Esophagus (tissue), 2 donors: ENCODE data around the gene ITGA11. TPM values are rescaled to one million over a fixed set of nuclear protein-coding genes. Genes with fewer than 3 reads are reported as not detected.
"Not testable (repeated sequence)": the region's sequence is repeated elsewhere in the genome, so short reads cannot be mapped to it uniquely, and the experiment has no call there.

Source experiments
- H3K27ac ChIP-seq, 2 donors: one replicate each; pipeline ENCODE4 v1.5.1; 2013; ENCODE audit warnings: low read depth in 2 of 2, mild to moderate bottlenecking in 2 of 2, inconsistent platforms in 1 of 2, low read length in 1 of 2, moderate library complexity in 1 of 2
- H3K27me3 ChIP-seq, 2 donors: one replicate each; pipeline ENCODE4 v1.6.1; 2013; ENCODE audit warnings: low read length in 2 of 2, control low read depth in 1 of 2, mild to moderate bottlenecking in 1 of 2; ENCODE audit not compliant: insufficient read depth in 2 of 2, control insufficient read depth in 1 of 2
- H3K36me3 ChIP-seq, 2 donors: one replicate each; pipeline ENCODE4 v1.6.1; 2013; ENCODE audit warnings: low read length in 1 of 2; ENCODE audit not compliant: control insufficient read depth in 2 of 2, insufficient read depth in 2 of 2
- H3K4me1 ChIP-seq, 2 donors: one replicate each; pipeline ENCODE4 v1.6.1; 2013; ENCODE audit warnings: low read length in 1 of 2; ENCODE audit not compliant: control insufficient read depth in 2 of 2, insufficient read depth in 2 of 2
- H3K4me3 ChIP-seq, 2 donors: one replicate each; pipeline ENCODE4 v1.5.1; 2013; ENCODE audit warnings: low read length in 2 of 2, mild to moderate bottlenecking in 2 of 2, low read depth in 1 of 2, moderate library complexity in 1 of 2
- H3K9me3 ChIP-seq, 2 donors: one replicate each; pipeline ENCODE4 v1.6.1; 2013; ENCODE audit warnings: mild to moderate bottlenecking in 2 of 2, low read depth in 1 of 2, low read length in 1 of 2, moderate library complexity in 1 of 2; ENCODE audit not compliant: control insufficient read depth in 2 of 2, insufficient read depth in 1 of 2
- WGBS, 2 donors: extraction: QIAGEN DNeasy Blood & Tissue Kit; methylation state at CpG; one replicate each; pipeline ENCODE4 v1.1.7; 2013; 5-methylcytosine and 5-hydroxymethylcytosine counted together
- polyA plus RNA-seq, 2 donors: library from polyadenylated mRNA; stranded (reverse); fragments of 200-250 nt; gene quantifications; one replicate each; pipeline ENCODE4 v1.2.3, GENCODE V29; 2013
- donor health status: healthy with polysubstance abuse.
- donor health status: Bipolar disorder and iron deficiency.

ITGA11 gene
- polyA plus RNA-seq, 2 donors = 0.14 to 0.45 TPM

DNA sequence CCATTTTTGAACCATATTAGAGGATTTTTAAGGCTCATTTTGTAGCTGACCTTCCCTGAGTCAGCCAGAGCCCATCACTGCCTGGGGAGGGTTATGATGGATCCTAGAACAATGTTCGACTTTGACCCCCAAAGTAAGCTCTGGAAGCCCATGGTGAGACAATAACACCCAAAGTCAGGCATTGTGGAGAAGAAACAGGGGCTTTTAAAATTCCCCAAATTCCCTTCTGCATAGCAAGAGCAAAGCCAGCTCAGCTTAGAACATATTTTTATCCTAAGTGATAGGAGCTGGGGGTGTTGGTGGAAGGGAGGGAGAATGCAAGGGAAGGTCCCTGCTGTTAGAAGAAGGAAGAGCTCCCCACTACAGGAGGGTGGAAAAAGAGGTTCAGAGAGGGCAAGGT, 4.0 kb downstream of the ITGA11 start:
- Histone ChIP-seq H3K9me3 (no peaks in the 10 kb centered on the region), H3K4me3 (no peak overlapping the region), H3K4me1 (peaks cover 0 to 8% of the 10 kb centered on the region in 2 donors), H3K27ac (no peak overlapping the region), H3K36me3 (no peaks in the 10 kb centered on the region), H3K27me3 (no peaks in the 10 kb centered on the region)
- WGBS, 2 donors = 86 to 87% methylated on average over 1 of the region's 1 CpG

DNA sequence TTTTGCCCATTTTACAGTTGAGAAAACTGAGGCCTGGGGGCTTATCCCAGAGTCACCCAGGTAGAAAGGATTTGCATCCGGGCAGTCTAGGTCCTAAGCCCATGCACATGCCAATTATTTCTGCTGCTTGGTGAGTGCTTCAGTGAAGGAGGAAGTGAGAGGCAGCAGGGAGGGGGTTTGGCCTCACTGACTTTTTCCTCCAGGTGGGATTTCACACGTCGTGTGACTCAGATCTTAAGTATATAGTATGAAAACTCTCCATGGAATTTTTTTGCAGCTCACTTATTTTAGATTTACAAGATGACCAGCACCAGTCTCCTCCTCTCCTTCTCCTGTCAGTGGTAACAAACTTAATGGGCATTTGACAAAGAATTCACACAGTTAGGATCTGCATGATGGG, 4.6 kb downstream of the ITGA11 start:
- 51 to 53% methylated on average over 3 of the region's 3 CpGs for WGBS, 2 donors
- H3K9me3 ChIP-seq = no peaks in the 10 kb centered on the region

DNA sequence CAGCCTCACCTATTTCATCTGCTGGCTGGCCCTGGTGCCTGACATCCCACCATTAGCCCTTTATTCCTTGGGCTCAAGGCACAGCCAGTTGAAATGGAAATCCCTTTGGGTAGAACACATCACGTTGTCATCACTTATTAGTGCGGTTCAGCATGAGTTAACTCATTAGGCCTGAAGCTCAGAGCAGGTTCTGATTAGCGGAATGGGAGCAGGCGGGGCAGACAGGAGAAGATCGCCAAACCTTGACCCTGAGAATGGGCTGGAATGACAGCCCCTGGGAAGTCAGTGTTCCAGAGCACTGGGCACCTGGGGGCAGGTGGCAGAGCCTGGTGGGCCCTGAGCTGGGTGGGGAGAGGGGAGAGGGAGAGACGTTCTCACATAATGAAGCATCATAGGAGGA, 5.8 kb downstream of the ITGA11 start:
- 87% methylated on average over 6 of the region's 6 CpGs for WGBS, 2 donors
- no peaks in the 10 kb centered on the region for H3K36me3 ChIP-seq
- H3K27ac ChIP-seq = no peak overlapping the region
- peaks cover 0 to under 1% of the 10 kb centered on the region in 2 donors for H3K4me1 ChIP-seq
- no peak overlapping the region for H3K4me3 ChIP-seq
- no peaks in the 10 kb centered on the region for H3K9me3 ChIP-seq
- H3K27me3 ChIP-seq = no peaks in the 10 kb centered on the region

More for the DNA sequence above, 4.6 kb downstream of the ITGA11 start:
- H3K4me3 ChIP-seq = no peak overlapping the region
- H3K4me1 ChIP-seq = peaks cover 0 to 8% of the 10 kb centered on the region in 2 donors
- H3K27ac ChIP-seq = no peak overlapping the region
- no peaks in the 10 kb centered on the region for H3K36me3 ChIP-seq
- H3K27me3 ChIP-seq = no peaks in the 10 kb centered on the region

DNA sequence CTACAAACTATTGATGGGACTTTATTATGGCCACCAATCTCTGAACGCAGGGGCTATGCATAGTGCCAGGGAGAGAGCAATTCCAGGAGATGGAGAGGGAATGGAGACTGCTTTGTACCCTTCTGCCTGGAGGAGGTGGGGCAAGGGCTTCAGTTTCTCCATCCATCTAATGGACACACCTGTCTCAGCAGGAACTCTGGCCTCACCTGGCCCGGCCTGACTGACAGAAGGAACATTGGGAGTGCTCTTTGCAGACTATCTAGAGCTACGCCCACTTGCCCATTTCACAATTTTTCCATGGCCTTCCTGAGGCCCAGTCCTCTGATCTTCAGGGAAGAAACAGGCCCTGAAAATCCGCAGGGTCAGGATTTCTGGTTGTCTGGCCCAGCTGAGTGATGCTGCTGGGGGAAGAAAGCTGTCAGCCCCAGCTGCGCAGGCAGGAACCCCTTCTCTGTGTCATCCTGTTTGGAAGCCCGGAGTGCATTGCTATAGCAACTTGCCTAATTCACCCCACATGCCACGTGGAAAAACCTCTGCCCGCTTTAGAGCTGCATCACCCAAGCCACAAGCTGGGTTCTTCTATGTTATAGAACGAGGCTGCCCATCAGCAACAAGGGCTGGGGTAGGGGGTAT, 6.4 kb downstream of the ITGA11 start:
- Histone ChIP-seq H3K4me1 (no peaks in the 10 kb centered on the region), H3K9me3 (no peaks in the 10 kb centered on the region), H3K4me3 (no peak overlapping the region), H3K27ac (no peak overlapping the region), H3K27me3 (no peaks in the 10 kb centered on the region), H3K36me3 (no peaks in the 10 kb centered on the region)
- WGBS, 2 donors = 79 to 80% methylated on average over 9 of the region's 9 CpGs

DNA sequence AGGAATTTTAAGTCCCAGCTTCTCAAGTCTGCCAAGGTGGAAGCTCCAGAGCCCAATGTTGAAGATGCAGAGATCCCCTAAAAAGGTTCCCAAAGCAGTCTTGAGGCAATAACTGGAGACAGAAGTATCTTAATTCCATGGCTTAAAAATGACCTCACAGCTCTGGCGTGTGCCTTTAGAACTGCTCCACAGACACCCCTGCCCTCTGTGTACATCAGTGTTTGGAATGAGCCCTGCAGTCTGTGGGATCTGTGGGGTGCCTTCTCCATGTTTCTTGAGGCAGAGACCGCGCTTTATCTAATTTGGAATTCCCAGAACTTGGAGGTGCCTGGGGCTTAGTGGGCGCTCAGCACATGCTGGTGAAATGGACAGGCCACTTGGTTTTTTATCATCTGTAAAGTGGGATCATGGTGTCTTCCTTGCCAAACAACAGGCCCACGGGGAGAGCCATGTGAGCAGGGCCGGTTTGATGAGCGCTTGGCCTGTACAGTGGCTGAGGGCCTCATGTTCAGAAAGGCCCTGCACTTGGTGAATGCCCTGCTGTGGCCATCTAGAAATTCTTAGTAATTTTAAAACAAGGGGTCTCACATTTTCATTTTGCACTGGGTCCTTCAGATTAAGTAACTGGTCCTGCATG, 7.1 kb downstream of the ITGA11 start:
- 84 to 85% methylated on average over 7 of the region's 7 CpGs for WGBS, 2 donors

DNA sequence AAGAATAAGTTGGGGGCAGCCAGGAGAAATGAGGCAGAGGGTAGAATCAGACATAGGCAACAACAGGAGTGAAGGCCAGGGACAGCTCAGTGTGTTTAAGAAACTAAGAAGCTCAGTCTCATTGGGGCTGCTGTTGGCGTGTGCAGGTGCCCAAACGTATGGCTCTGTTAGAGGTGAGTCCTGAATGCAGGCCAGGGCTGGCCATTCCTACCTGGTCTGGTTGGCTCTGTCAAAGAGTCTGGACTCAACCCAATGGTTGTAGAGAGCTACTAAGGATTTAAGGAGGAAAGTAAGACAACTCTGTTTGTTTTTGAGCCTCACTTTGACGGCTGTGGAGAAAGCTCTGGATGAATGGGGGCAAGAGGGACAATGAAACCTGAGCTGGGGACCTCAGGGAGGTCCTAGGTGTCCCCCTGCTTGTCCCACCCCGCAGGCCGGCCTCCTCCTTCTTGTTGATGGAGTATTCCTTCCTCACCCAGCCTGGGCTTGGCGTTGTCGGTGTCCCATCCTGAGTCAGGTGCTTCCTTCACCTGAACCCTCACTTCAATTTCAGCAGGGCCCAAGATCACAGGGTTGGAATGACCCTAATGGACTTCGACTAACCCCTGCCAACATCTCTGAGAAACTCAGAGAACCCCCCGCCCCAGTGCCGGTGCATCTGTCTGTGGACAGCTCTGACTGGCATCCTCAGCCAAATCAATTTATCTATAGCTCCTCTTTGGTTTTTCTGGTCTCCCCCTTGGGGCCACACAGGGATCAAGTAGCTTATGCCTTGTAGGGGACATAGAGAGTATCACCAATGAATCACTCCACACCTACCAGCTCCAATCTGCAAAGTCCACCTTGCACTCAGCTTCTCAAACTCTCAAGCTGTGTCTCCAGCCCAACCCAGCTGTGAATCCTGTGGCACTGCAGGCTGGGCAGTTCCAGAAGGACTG, 8.3 kb downstream of the ITGA11 start:
- Histone ChIP-seq H3K27ac (no peak overlapping the region), H3K4me1 (no peaks in the 10 kb centered on the region), H3K36me3 (no peaks in the 10 kb centered on the region), H3K9me3 (no peaks in the 10 kb centered on the region), H3K4me3 (no peak overlapping the region), H3K27me3 (no peaks in the 10 kb centered on the region)
- 86 to 88% methylated on average over 10 of the region's 10 CpGs for WGBS, 2 donors

More for the DNA sequence above, 7.1 kb downstream of the ITGA11 start:
- Histone ChIP-seq H3K36me3 (no peaks in the 10 kb centered on the region), H3K4me1 (no peaks in the 10 kb centered on the region), H3K9me3 (no peaks in the 10 kb centered on the region), H3K4me3 (no peak overlapping the region), H3K27ac (no peak overlapping the region), H3K27me3 (no peaks in the 10 kb centered on the region)

DNA sequence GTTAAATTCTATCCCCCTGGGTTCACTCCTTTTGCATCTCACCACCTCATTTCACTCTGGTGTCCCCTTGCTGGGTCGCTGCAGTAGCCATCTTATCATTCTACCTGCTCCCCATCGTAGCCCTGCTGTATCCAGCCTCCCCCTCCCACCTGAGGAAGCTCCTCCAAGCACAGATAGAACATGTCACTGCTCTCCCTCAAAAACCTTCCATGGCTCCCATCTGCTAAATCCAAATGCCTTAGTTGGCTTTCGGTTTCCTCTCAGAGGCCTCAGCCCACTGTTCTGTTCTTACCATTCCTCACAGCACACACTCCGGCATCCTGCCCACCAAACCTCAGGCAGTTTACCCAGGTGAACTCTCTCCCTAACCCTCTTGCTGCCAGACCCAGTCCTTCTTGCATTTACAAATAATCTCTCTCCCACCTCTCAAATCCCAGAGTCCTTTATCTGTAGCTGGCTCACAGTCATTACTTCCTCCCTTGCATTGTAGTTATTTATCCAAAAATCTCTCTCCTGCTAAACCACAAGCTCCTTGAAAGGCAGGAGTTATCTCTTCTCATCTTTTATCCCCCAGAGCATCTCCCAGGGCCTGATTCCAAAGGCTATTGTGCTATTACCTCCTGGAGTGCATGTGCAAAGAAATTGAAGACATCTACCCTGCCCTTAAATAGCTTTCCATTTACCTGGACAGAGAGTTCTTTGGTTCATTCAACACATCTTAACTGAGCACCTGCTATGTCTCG, 9.4 kb downstream of the ITGA11 start:
- H3K27me3 ChIP-seq, H3K4me1 ChIP-seq, H3K9me3 ChIP-seq, H3K36me3 ChIP-seq, H3K4me3 ChIP-seq, H3K27ac ChIP-seq: not testable (repeated sequence)
- WGBS, 2 donors = 77 to 83% methylated on average over 4 of the region's 5 CpGs

DNA sequence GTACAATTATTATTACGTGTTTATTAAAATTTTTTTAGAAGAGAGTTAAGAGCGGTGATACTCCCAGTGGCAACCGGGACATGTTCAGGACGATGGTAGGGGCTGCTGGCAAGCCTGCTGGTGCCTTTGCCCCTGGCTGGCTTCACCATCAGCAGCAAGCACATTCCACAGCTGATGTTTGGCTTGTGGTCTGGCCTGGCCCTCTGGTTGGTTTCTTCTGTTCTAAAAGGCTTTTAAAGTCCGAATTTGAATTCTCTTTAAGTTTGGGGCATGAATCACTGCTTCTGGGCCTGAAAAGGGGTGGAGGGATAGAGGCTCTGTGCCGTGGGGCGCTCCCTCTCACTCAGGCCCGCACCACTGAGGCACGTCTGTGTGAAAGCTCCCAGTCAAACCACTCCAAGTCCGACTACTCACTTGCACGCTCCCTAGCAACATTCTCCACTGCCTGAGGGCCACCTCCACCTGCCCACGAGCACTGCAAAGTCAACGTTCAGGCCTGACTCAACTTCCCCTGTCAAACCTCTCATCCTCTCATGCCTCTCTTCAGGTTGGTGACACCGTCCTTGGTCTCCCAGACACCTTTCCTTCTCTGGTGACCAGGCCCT, 10.1 kb downstream of the ITGA11 start:
- Histone ChIP-seq H3K27me3 (no peaks in the 10 kb centered on the region), H3K36me3 (no peaks in the 10 kb centered on the region), H3K4me3 (no peak overlapping the region), H3K27ac (no peak overlapping the region), H3K9me3 (no peaks in the 10 kb centered on the region), H3K4me1 (no peaks in the 10 kb centered on the region)
- 83 to 91% methylated on average over 14 of the region's 14 CpGs for WGBS, 2 donors

DNA sequence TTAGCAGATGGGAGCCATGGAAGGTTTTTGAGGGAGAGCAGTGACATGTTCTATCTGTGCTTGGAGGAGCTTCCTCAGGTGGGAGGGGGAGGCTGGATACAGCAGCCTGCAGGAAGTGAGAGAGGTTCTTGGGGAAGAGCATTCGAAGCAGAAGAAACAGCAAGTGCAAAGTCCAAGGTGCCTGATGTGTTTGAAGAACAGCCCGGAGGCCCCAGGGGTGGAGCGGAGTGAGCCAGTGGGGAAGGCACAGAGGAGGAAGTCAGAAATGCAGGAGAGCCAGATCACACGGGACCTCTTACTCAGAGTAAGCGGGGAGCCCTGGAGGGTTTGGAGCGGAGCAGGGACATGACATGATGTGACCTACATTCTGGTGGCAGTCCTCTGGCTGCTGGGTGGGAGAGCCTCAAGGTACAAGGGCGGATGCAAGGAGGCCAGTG, 10.8 kb downstream of the ITGA11 start:
- H3K4me1 ChIP-seq = no peaks in the 10 kb centered on the region

More for the DNA sequence above, 10.8 kb downstream of the ITGA11 start:
- Histone ChIP-seq H3K27me3 (no peaks in the 10 kb centered on the region), H3K36me3 (no peaks in the 10 kb centered on the region), H3K27ac (no peak overlapping the region), H3K9me3 (no peaks in the 10 kb centered on the region), H3K4me3 (no peak overlapping the region)
- 49 to 75% methylated on average over 7 of the region's 7 CpGs for WGBS, 2 donors
